ENCODE data around the gene MED16.

The MED16 gene

GRCh38 chr19:933553-933882 is 40.5 kb upstream of the MED16 start:
- Histone ChIP-seq H2BK5ac (ENCODE audit: low read depth, low read length, poor library complexity) (peak overlapping the region; percentile 97), H3K4me3 (ENCODE audit: low read depth, low read length) (no peak overlapping the region), H3K79me2 (ENCODE audit: control insufficient read depth, insufficient read depth, low read length, poor library complexity) (peaks cover 51% of the 10 kb centered on the region), H3K18ac (ENCODE audit: low read length) (peak overlapping the region; percentile 84), H2BK120ac (ENCODE audit: insufficient read depth, low read length, poor library complexity) (peak overlapping the region; percentile 95), H3K9me3 (ENCODE audit: insufficient read depth, low read depth, low read length) (no peaks in the 10 kb centered on the region), H2AK5ac (ENCODE audit: low read length) (no peak overlapping the region), H3K4ac (ENCODE audit: low read depth, low read length) (peak overlapping the region; percentile 100), H3K9ac (ENCODE audit: low read length) (no peak overlapping the region), H3K36me3 (ENCODE audit: control insufficient read depth in 1 of 2, insufficient read depth in 2 of 2, low read length in 2 of 2) (peaks cover 74 to 84% of the 10 kb centered on the region in 2 experiments), H3K14ac (ENCODE audit: low read length) (peak overlapping the region; percentile 93), H3K4me2 (ENCODE audit: low read length) (peak overlapping the region; percentile 43), H3K27me3 (ENCODE audit: insufficient read depth, low read length) (no peaks in the 10 kb centered on the region), H3K23ac (ENCODE audit: low read length) (no peak overlapping the region), H2BK12ac (ENCODE audit: low read length) (peak overlapping the region; percentile 93), H4K91ac (ENCODE audit: low read depth, low read length) (peak overlapping the region; percentile 99), H3K27ac (ENCODE audit: low read depth, low read length) (peak overlapping the region; percentile 96), H4K12ac (ENCODE audit: low read depth, low read length) (peak overlapping the region; percentile 6), H3K79me1 (ENCODE audit: low read length) (peaks cover 53% of the 10 kb centered on the region), H3K4me1 (ENCODE audit: control insufficient read depth in 1 of 2, insufficient read depth in 2 of 2, low read length in 2 of 2) (peaks cover 55 to 56% of the 10 kb centered on the region in 2 experiments), H2AFZ (ENCODE audit: insufficient read depth, low read length, poor library complexity) (peak overlapping the region; percentile 3), H4K8ac (ENCODE audit: low read depth, low read length) (peak overlapping the region; percentile 88)
- no peak for DNase-seq
- WGBS (ENCODE audit: extremely low coverage, insufficient coverage, insufficient read length), result no CpG with 5 or more reads among the region's 14 CpGs

DNA sequence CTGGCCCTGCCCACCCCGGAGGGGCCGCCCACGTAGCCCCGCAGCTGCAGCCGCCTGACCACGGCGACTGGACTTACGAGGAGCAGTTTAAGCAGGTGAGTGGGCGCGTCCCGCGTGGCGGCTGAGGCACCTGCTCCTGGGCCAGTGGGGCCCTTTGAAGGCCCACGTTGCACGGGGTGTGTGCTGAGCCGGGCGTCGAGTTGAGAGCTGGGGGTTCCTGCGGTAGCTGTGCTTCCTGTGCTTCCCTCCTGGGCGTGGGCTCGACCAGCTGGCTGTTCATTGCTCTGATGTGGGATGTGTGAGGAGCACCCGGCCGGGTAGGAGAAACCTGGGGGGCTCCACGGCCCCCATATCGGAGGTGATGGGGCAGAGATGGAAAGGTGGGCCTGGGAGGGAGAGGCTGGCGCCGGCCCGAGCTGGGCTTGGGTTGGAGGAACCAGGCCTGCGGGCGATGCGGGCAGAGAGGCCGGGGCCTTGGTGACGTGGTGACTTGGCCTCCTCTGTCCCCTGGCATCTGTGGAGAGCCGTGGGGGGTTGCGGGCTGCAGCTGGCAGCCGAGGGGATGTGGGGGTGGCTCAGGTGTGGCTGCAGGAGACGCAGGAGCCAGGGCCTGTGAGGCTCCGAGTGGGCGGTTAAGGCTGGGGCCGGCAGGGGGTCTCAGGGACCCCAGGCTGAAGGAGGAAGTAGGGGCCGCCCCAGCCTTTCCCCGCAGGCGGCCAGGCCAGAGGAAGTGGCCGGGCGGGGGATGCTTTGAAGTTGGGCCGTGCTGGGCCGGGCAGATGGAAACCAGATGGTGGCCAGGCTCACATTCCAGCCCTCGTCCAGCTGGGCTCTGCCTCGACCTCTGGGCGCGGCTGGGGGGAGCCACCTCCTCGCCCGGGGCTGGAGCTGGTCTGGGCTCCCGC is 39.9 kb upstream of the MED16 start:
- WGBS (ENCODE audit: extremely low coverage, insufficient coverage, insufficient read length), result no CpG with 5 or more reads among the region's 54 CpGs
- peak overlapping the region; percentile 85 for H3K18ac ChIP-seq (ENCODE audit: low read length)
- peaks cover 51% of the 10 kb centered on the region for H3K79me2 ChIP-seq (ENCODE audit: control insufficient read depth, insufficient read depth, low read length, poor library complexity)
- peaks cover 56% of the 10 kb centered on the region for H3K79me1 ChIP-seq (ENCODE audit: low read length)
- H2AFZ ChIP-seq (ENCODE audit: insufficient read depth, low read length, poor library complexity), result peak overlapping the region; percentile 53
- H2BK5ac ChIP-seq (ENCODE audit: low read depth, low read length, poor library complexity), result peak overlapping the region; percentile 97
- peak overlapping the region; percentile 62 for H3K14ac ChIP-seq (ENCODE audit: low read length)
- H3K9me3 ChIP-seq (ENCODE audit: insufficient read depth, low read depth, low read length), result no peaks in the 10 kb centered on the region
- no peak overlapping the region for H3K23ac ChIP-seq (ENCODE audit: low read length)
- peaks cover 55 to 56% of the 10 kb centered on the region in 2 experiments for H3K4me1 ChIP-seq (ENCODE audit: control insufficient read depth in 1 of 2, insufficient read depth in 2 of 2, low read length in 2 of 2)
- H3K4me3 ChIP-seq (ENCODE audit: low read depth, low read length), result no peak overlapping the region
- H2AK5ac ChIP-seq (ENCODE audit: low read length), result peak overlapping the region; percentile 31
- peak overlapping the region; percentile 99 for H4K91ac ChIP-seq (ENCODE audit: low read depth, low read length)
- H3K4me2 ChIP-seq (ENCODE audit: low read length), result peak overlapping the region; percentile 43
- H3K36me3 ChIP-seq (ENCODE audit: control insufficient read depth in 1 of 2, insufficient read depth in 2 of 2, low read length in 2 of 2), result peaks cover 70 to 81% of the 10 kb centered on the region in 2 experiments
- peak; percentile 98 to 99 for DNase-seq
- H3K27ac ChIP-seq (ENCODE audit: low read depth, low read length), result peak overlapping the region; percentile 96
- peak overlapping the region; percentile 95 for H2BK120ac ChIP-seq (ENCODE audit: insufficient read depth, low read length, poor library complexity)
- peak overlapping the region; percentile 80 for H3K4ac ChIP-seq (ENCODE audit: low read depth, low read length)
- H2BK12ac ChIP-seq (ENCODE audit: low read length), result peak overlapping the region; percentile 72
- peak overlapping the region; percentile 88 for H4K8ac ChIP-seq (ENCODE audit: low read depth, low read length)
- no peak overlapping the region for H3K9ac ChIP-seq (ENCODE audit: low read length)
- no peaks in the 10 kb centered on the region for H3K27me3 ChIP-seq (ENCODE audit: insufficient read depth, low read length)
- peak overlapping the region; percentile 5 for H4K12ac ChIP-seq (ENCODE audit: low read depth, low read length)

GRCh38 chr19:931860-932647 is 39.1 kb upstream of the MED16 start:
- Histone ChIP-seq H3K23ac (ENCODE audit: low read length) (no peak overlapping the region), H3K79me2 (ENCODE audit: control insufficient read depth, insufficient read depth, low read length, poor library complexity) (peaks cover 56% of the 10 kb centered on the region), H3K4me3 (ENCODE audit: low read depth, low read length) (no peak overlapping the region), H4K8ac (ENCODE audit: low read depth, low read length) (peak overlapping the region; percentile 81), H3K18ac (ENCODE audit: low read length) (peak overlapping the region; percentile 85), H4K12ac (ENCODE audit: low read depth, low read length) (peak overlapping the region; percentile 5), H3K27ac (ENCODE audit: low read depth, low read length) (peak overlapping the region; percentile 96), H3K4me1 (ENCODE audit: control insufficient read depth in 1 of 2, insufficient read depth in 2 of 2, low read length in 2 of 2) (peaks cover 51 to 53% of the 10 kb centered on the region in 2 experiments), H3K4ac (ENCODE audit: low read depth, low read length) (peak overlapping the region; percentile 80), H3K9ac (ENCODE audit: low read length) (no peak overlapping the region), H3K36me3 (ENCODE audit: control insufficient read depth in 1 of 2, insufficient read depth in 2 of 2, low read length in 2 of 2) (peaks cover 65 to 75% of the 10 kb centered on the region in 2 experiments), H2BK120ac (ENCODE audit: insufficient read depth, low read length, poor library complexity) (peak overlapping the region; percentile 94), H3K14ac (ENCODE audit: low read length) (peak overlapping the region; percentile 62), H2BK12ac (ENCODE audit: low read length) (peak overlapping the region; percentile 38), H2BK5ac (ENCODE audit: low read depth, low read length, poor library complexity) (peak overlapping the region; percentile 92), H2AFZ (ENCODE audit: insufficient read depth, low read length, poor library complexity) (peak overlapping the region; percentile 6), H3K27me3 (ENCODE audit: insufficient read depth, low read length) (no peaks in the 10 kb centered on the region), H4K91ac (ENCODE audit: low read depth, low read length) (peak overlapping the region; percentile 96), H3K9me3 (ENCODE audit: insufficient read depth, low read depth, low read length) (no peaks in the 10 kb centered on the region), H2AK5ac (ENCODE audit: low read length) (peak overlapping the region; percentile 31), H3K4me2 (ENCODE audit: low read length) (no peak overlapping the region), H3K79me1 (ENCODE audit: low read length) (peaks cover 57% of the 10 kb centered on the region)
- peak in 1 of 2 donors; percentile 57 for DNase-seq
- WGBS (ENCODE audit: extremely low coverage, insufficient coverage, insufficient read length), result 100% methylated on average over 3 of the region's 32 CpGs

GRCh38 chr19:929891-930258 is 36.9 kb upstream of the MED16 start:
- H3K18ac ChIP-seq (ENCODE audit: low read length), result no peak overlapping the region
- H3K9ac ChIP-seq (ENCODE audit: low read length), result peak overlapping the region; percentile 60
- peak overlapping the region; percentile 29 for H4K8ac ChIP-seq (ENCODE audit: low read depth, low read length)
- peak overlapping the region; percentile 5 for H2BK12ac ChIP-seq (ENCODE audit: low read length)
- H3K36me3 ChIP-seq (ENCODE audit: control insufficient read depth in 1 of 2, insufficient read depth in 2 of 2, low read length in 2 of 2), result peaks cover 49 to 57% of the 10 kb centered on the region in 2 experiments
- H2AK5ac ChIP-seq (ENCODE audit: low read length), result no peak overlapping the region
- peak overlapping the region; percentile 29 for H2BK120ac ChIP-seq (ENCODE audit: insufficient read depth, low read length, poor library complexity)
- peak overlapping the region; percentile 71 for H3K27ac ChIP-seq (ENCODE audit: low read depth, low read length)
- H2AFZ ChIP-seq (ENCODE audit: insufficient read depth, low read length, poor library complexity), result no peak overlapping the region
- no CpG with 5 or more reads among the region's 6 CpGs for WGBS (ENCODE audit: extremely low coverage, insufficient coverage, insufficient read length)
- no peak overlapping the region for H3K4me2 ChIP-seq (ENCODE audit: low read length)
- H4K12ac ChIP-seq (ENCODE audit: low read depth, low read length), result no peak overlapping the region
- no peak overlapping the region for H4K91ac ChIP-seq (ENCODE audit: low read depth, low read length)
- DNase-seq, result no peak
- H3K23ac ChIP-seq (ENCODE audit: low read length), result no peak overlapping the region
- no peak overlapping the region for H3K4me3 ChIP-seq (ENCODE audit: low read depth, low read length)
- H3K79me1 ChIP-seq (ENCODE audit: low read length), result peaks cover 64% of the 10 kb centered on the region
- H3K4me1 ChIP-seq (ENCODE audit: control insufficient read depth in 1 of 2, insufficient read depth in 2 of 2, low read length in 2 of 2), result peaks cover 40 to 46% of the 10 kb centered on the region in 2 experiments
- H3K14ac ChIP-seq (ENCODE audit: low read length), result peak overlapping the region; percentile 28
- peaks cover 61% of the 10 kb centered on the region for H3K79me2 ChIP-seq (ENCODE audit: control insufficient read depth, insufficient read depth, low read length, poor library complexity)
- peak overlapping the region; percentile 22 for H2BK5ac ChIP-seq (ENCODE audit: low read depth, low read length, poor library complexity)
- peak overlapping the region; percentile 71 for H3K4ac ChIP-seq (ENCODE audit: low read depth, low read length)
- H3K27me3 ChIP-seq (ENCODE audit: insufficient read depth, low read length), result no peaks in the 10 kb centered on the region
- no peaks in the 10 kb centered on the region for H3K9me3 ChIP-seq (ENCODE audit: insufficient read depth, low read depth, low read length)
